GM18519 (cell line): ENCODE data around the gene TPK1.
"Not testable (repeated sequence)": the region's sequence is repeated elsewhere in the genome, so short reads cannot be mapped to it uniquely, and the experiment has no call there.

ENCODE experiments used
- ATAC-seq: cut with Tn5 transposase; IDR thresholded peaks from one replicate; pipeline ENCODE4 v1.9.1; 2021; ENCODE audit warnings: mild to moderate bottlenecking, moderate library complexity; ENCODE audit not compliant: unreplicated experiment, low FRiP score

The TPK1 gene

GRCh38 chr7:144729226-144729625, 106.6 kb downstream of the TPK1 start:
- ATAC-seq = no peak

GRCh38 chr7:144728551-144728950, 107.3 kb downstream of the TPK1 start:
- ATAC-seq = no peak

DNA sequence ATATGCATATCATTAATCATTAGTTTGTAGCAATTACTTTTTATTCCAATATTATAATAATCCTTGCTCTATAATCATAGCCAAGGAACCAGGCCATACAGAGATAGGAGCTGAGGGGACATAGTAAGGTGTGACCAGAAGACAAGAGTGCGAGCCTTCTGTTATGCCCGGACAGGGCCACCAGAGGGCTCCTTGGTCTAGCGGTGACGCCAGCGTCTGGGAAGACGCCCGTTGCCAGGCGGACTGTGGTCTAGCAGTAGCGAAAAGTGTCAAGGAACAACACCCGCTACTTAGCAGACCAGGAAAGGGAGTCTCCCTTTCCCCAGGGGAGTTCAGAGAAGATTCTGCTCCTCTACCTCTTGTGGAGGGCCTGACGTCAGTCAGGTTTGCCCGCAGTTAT, 109.0 kb downstream of the TPK1 start:
- not testable (repeated sequence) for ATAC-seq

DNA sequence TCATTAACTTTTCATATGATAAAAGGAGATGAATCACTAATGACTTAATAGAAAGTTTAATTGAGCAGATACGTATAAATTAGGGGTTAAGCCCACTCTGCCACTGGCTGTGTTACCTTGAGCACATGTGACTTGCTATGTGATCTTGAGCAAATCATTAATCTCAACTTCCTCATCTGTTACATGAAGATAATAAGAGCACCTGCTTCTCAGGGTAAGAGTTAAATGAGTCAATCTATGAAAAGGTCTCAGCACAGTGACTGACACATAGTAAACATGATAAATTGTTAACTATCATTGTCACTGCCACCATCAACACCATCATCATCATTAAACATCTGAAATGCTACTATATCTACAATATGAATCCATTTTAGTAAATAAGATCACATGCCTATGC, 110.8 kb downstream of the TPK1 start:
- ATAC-seq = no peak

DNA sequence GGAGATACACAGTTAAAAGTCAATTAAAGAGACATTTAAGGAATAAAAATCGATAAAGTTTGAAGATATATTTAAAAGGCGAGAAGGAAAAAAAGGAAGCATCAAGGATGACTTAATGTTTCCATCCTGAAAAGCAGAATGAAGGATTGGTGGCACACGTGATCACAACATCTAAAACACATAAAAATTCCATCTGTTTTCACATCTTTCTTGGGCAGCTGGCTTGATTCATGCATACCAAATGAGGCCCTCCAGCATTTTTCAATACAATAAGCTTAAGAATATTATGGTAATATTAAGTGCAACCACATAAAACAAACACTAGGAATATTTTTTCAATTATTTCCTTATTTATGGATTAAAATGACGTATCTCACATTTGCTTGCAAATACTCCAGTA, 112.6 kb downstream of the TPK1 start:
- ATAC-seq = no peak

- no peak for ATAC-seq
Measured at GRCh38 chr7:144720710-144721109, 115.1 kb downstream of the TPK1 start.

DNA sequence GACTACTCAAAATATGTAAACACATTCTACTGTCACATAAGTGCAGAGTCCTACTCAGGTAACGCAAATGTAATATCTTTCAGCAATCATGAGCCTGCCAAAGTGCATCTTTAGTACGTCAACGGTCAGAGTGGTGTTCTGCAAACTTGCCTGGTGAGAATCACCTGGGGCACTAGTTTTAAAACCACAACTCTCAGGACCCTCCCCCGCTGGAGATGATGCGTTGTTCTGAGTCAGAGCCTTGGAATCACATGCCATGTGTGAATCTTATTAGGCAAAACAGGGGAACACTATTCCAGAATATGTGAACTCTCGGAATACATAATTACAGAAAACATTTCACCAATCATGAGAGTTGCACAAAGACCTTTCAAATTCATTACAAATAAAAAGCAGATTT, 115.7 kb downstream of the TPK1 start:
- ATAC-seq = no peak

- no peak for ATAC-seq
Measured at GRCh38 chr7:144717720-144718119, 118.1 kb downstream of the TPK1 start.

GRCh38 chr7:144713850-144714249, 122.0 kb downstream of the TPK1 start:
- no peak for ATAC-seq

GRCh38 chr7:144710791-144711190, 125.1 kb downstream of the TPK1 start:
- no peak for ATAC-seq

- ATAC-seq = no peak
Measured at GRCh38 chr7:144709066-144709465, 126.8 kb downstream of the TPK1 start.

DNA sequence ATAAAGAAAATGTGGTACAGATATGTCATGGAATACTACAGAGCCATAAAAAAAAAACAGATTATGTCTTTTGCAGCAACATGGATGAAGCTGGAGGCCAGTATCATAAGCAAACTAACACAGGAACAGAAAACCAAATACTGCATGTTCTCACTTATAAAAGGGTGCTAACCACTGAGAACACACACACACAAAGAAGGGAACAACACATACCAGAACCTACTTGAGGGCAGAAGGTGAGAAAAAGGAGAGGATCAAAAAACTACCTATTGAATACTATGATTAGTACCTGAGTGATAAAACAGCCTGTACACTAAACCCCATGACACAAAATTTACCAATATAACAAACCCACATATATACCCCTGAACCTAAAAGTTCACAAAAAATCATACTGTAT, 144.6 kb downstream of the TPK1 start:
- no peak for ATAC-seq

GRCh38 chr7:144682581-144683280, 153.1 kb downstream of the TPK1 start:
- ATAC-seq = no peak

- ATAC-seq = no peak
Measured at GRCh38 chr7:144676492-144676891, 159.4 kb downstream of the TPK1 start.

- no peak for ATAC-seq
Measured at GRCh38 chr7:144674550-144674949, 161.3 kb downstream of the TPK1 start.

GRCh38 chr7:144672869-144673268, 163.0 kb downstream of the TPK1 start:
- no peak for ATAC-seq

DNA sequence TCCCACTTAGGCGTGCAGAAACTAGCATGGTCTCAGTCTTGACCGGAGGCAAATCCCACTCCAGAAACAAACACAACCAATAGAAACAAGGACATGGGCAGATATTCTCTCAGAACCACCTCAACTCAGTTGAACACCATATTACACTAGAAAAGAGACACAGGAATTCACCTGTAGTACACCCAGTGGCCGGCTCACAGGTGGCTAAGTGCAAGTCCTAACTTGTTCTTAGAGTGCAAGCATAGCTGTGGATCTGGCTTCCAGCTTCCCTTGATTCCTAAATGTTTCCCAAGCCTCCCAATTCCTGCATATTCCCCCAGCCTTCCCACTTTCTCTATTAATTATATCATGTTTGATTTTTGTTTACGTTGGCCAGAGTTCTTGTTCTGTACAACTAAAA, 164.4 kb downstream of the TPK1 start:
- ATAC-seq = no peak

GRCh38 chr7:144670218-144670617, 165.6 kb downstream of the TPK1 start:
- ATAC-seq = peak; percentile 35

GRCh38 chr7:144668503-144668902, 167.3 kb downstream of the TPK1 start:
- ATAC-seq = no peak

DNA sequence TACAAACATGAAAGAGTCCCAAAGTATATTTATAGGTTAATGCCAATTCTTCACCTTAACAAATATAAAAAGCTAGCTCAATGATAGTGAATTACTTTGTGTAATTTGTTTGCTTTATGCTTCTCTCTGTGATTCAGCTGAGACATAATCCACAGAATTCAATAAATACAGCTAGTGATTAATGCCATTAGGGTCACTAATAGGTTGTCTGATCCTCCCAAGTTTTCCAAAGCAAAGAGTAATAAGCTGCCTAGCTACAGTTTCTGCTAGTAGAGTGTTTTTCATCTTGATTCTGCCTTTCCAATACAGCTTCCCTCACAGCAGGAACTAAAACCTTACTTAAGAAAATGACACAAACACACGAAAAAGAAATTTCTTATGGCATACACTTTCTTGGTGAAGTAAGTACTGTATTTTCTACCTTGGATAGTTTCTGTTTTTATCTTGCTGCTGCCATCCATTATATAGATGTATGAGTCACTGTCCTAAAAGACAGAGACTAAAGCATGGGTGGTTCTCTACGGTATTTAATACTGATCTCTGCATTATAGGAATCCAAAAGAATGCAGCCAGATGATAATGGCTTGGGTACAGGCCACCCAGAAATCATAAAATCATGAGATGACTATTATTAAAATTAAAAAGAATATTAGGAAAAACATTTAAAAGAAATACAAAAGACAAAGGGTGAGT, 170.0 kb downstream of the TPK1 start:
- ATAC-seq = no peak

GRCh38 chr7:144659211-144659610, 176.6 kb downstream of the TPK1 start:
- no peak for ATAC-seq

- ATAC-seq = peak; percentile 53
Measured at GRCh38 chr7:144656965-144657517, 178.8 kb downstream of the TPK1 start.
